GM23338 (cell line): Measurements from ENCODE around the gene INAFM1. TPM values are rescaled to one million over a fixed set of nuclear protein-coding genes. Genes with fewer than 3 reads are reported as not detected.

Experiments
- ATAC-seq: fragments of 200-7000 bp; cut with Tn5 transposase; 3 replicates; pipeline ENCODE4 v1.9.1; 2020
- DNase-seq: peaks from one replicate; pipeline ENCODE4 v3.0.0-alpha.2; 2015; ENCODE audit warnings: low spot score
- H2AFZ ChIP-seq: fragments of 200-600 bp; sonication (generic); 2 replicates; pipeline ENCODE4 v1.8.0; 2016; ENCODE audit warnings: antibody characterized with exemption, mild to moderate bottlenecking, moderate library complexity
- H3F3A ChIP-seq: fragments of 200-600 bp; sonication (generic); replicated peaks from 2 replicates; pipeline ENCODE4 v1.8.0; 2017; ENCODE audit warnings: antibody characterized with exemption, mixed run types, low read depth
- H3K27ac ChIP-seq: fragments of 200-600 bp; sonication (generic); 2 replicates; pipeline ENCODE4 v1.6.1; 2016; ENCODE audit warnings: low read depth
- H3K27me3 ChIP-seq: fragments of 200-600 bp; sonication (generic); 2 replicates; pipeline ENCODE4 v1.8.0; 2016; ENCODE audit warnings: mild to moderate bottlenecking, mixed run types, moderate library complexity; ENCODE audit not compliant: insufficient read depth
- H3K36me3 ChIP-seq: fragments of 200-600 bp; sonication (generic); 2 replicates; pipeline ENCODE4 v1.8.0; 2016; ENCODE audit warnings: mild to moderate bottlenecking; ENCODE audit not compliant: insufficient read depth
- H3K4me1 ChIP-seq: fragments of 200-600 bp; sonication (generic); 2 replicates; pipeline ENCODE4 v1.8.0; 2016; ENCODE audit warnings: mild to moderate bottlenecking, moderate library complexity; ENCODE audit not compliant: insufficient read depth
- H3K4me2 ChIP-seq: fragments of 200-600 bp; sonication (generic); 2 replicates; pipeline ENCODE4 v1.7.1; 2017; ENCODE audit warnings: mixed run types
- H3K4me3 ChIP-seq: fragments of 200-600 bp; sonication (generic); 2 replicates; pipeline ENCODE4 v1.6.1; 2016; ENCODE audit warnings: mixed run types
- H3K79me2 ChIP-seq: fragments of 200-600 bp; sonication (generic); replicated peaks from 2 replicates; pipeline ENCODE4 v1.8.0; 2017; ENCODE audit warnings: mild to moderate bottlenecking; ENCODE audit not compliant: insufficient read depth
- H3K9me2 ChIP-seq: fragments of 200-600 bp; sonication (generic); 2 replicates; pipeline ENCODE4 v1.8.0; 2017; ENCODE audit not compliant: insufficient read depth
- H4K20me1 ChIP-seq: fragments of 200-600 bp; sonication (generic); replicated peaks from 2 replicates; pipeline ENCODE4 v1.8.0; 2017; ENCODE audit warnings: mild to moderate bottlenecking; ENCODE audit not compliant: insufficient read depth
- H3K27ac Mint-ChIP-seq: 2 replicates; pipeline ENCODE4 v1.8.0; 2020; ENCODE audit warnings: inconsistent platforms, mild to moderate bottlenecking, moderate library complexity, mixed read lengths
- H3K27me3 Mint-ChIP-seq: 3 replicates; pipeline ENCODE4 v1.8.0; 2022; ENCODE audit warnings: low read depth, mild to moderate bottlenecking, moderate library complexity, mixed read lengths, inconsistent platforms; ENCODE audit not compliant: insufficient read depth, poor library complexity
- H3K36me3 Mint-ChIP-seq: 3 replicates; pipeline ENCODE4 v1.8.0; 2021; ENCODE audit warnings: low read depth, mild to moderate bottlenecking, inconsistent platforms, moderate library complexity, mixed read lengths
- H3K4me1 Mint-ChIP-seq: 3 replicates; pipeline ENCODE4 v1.8.0; 2020; ENCODE audit warnings: mild to moderate bottlenecking, inconsistent platforms, mixed read lengths
- H3K4me3 Mint-ChIP-seq: 3 replicates; pipeline ENCODE4 v1.8.0; 2021; ENCODE audit warnings: moderate library complexity, mild to moderate bottlenecking, inconsistent platforms, mixed read lengths
- H3K9me3 Mint-ChIP-seq: 3 replicates; pipeline ENCODE4 v1.8.0; 2020; ENCODE audit warnings: moderate library complexity, mild to moderate bottlenecking, inconsistent platforms, mixed read lengths
- CREB1 ChIP-seq: fragments of 250-450 bp; sonication (Bioruptor Pico); IDR thresholded peaks from 2 replicates; pipeline ENCODE4 v1.5.0; 2020; ENCODE audit warnings: low read depth, mild to moderate bottlenecking, moderate library complexity
- ETS1 ChIP-seq: IDR thresholded peaks from 2 replicates; pipeline ENCODE4 v1.6.1; 2016; ENCODE audit warnings: antibody characterized with exemption
- EZH2 ChIP-seq: fragments of 200-600 bp; sonication (generic); IDR thresholded peaks from one replicate; pipeline ENCODE4 v1.8.0; 2017; ENCODE audit warnings: antibody characterized with exemption, mild to moderate bottlenecking, low read depth; ENCODE audit not compliant: unreplicated experiment
- EZH2phosphoT487 ChIP-seq: fragments of 200-600 bp; sonication (generic); IDR thresholded peaks from one replicate; pipeline ENCODE4 v1.8.1; 2018; ENCODE audit warnings: antibody characterized with exemption; ENCODE audit not compliant: unreplicated experiment
- JUNB ChIP-seq: IDR thresholded peaks from one replicate; pipeline ENCODE4 v1.6.1; 2016; ENCODE audit warnings: antibody characterized with exemption; ENCODE audit not compliant: unreplicated experiment
- NANOG ChIP-seq: IDR thresholded peaks from 2 replicates; pipeline ENCODE4 v1.6.1; 2016; ENCODE audit warnings: antibody characterized with exemption, borderline replicate concordance
- POLR2AphosphoS5 ChIP-seq: IDR thresholded peaks from 2 replicates; pipeline ENCODE4 v1.6.1; 2016; ENCODE audit warnings: antibody characterized with exemption, low read depth
- STAT1 ChIP-seq: IDR thresholded peaks from one replicate; pipeline ENCODE4 v1.6.1; 2016; ENCODE audit warnings: antibody characterized with exemption; ENCODE audit not compliant: unreplicated experiment
- ZNF114 ChIP-seq: fragments of 250-450 bp; sonication (Bioruptor Pico); IDR thresholded peaks from 2 replicates; pipeline ENCODE4 v1.5.0; 2020; ENCODE audit warnings: mild to moderate bottlenecking, moderate library complexity
- ZNF331 ChIP-seq: fragments of 250-450 bp; sonication (Bioruptor Pico); IDR thresholded peaks from 2 replicates; pipeline ENCODE4 v1.5.0; 2020; ENCODE audit warnings: low read depth, mild to moderate bottlenecking, moderate library complexity
- polyA plus RNA-seq: library from polyadenylated mRNA; unstranded; fragments of >200 nt; fragmentation: Nextera tagmentation; extraction: Ambion mirVana; gene quantifications from 2 replicates; pipeline ENCODE4 v1.2.1, GENCODE V29; 2016
- total RNA-seq: library from RNA; depleted of rRNA; stranded (reverse); fragments of >200 nt; shearing (Covaris generic); gene quantifications from 2 replicates; pipeline ENCODE4 v1.2.3, GENCODE V29; 2014
- TF ChIP-seq, protein P1 (sequence below): fragments of 250-450 bp; sonication (Bioruptor Pico); IDR thresholded peaks from 2 replicates; pipeline ENCODE4 v1.5.0; 2020; ENCODE audit warnings: mild to moderate bottlenecking, moderate library complexity
- TF ChIP-seq, protein P2 (sequence below): IDR thresholded peaks from one replicate; pipeline ENCODE4 v1.6.1; 2018; ENCODE audit warnings: antibody characterized with exemption; ENCODE audit not compliant: unreplicated experiment
- TF ChIP-seq, protein P3 (sequence below), 2 experiments: fragments of 200-600 bp in 1 of 2; sonication (generic) in 1 of 2; conservative IDR thresholded peaks; 2 replicates each; pipeline versions ENCODE4 v1.5.1 to v1.6.1; 2016 to 2017; ENCODE audit warnings: antibody characterized with exemption in 2 of 2, low read depth in 2 of 2, mild to moderate bottlenecking in 2 of 2, moderate library complexity in 1 of 2

The INAFM1 gene
- total and polyA plus RNA-seq, 2 experiments from 2014 or later, result 2.9 to 10.2 TPM

DNA sequence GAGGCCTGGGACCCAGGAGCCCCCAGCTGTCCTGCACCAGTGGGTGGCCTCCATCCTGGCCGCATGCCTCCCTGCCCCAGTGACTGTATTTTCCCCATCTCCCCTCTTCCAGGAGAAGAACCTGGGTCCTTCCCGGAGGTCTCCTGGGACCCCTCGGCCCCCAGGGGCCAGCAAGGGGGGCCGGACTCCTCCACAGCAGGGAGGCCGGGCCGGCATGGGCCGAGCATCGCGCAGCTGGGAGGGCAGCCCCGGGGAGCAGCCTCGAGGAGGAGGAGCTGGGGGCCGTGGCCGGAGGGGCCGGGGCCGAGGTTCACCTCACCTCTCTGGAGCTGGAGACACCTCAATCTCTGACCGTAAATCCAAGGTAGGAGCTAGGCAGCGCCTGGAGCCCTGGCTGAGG, 14.2 kb upstream of the INAFM1 start:
- DNase-seq (no peak), ATAC-seq (no peak)
- Histone ChIP-seq H3K79me2 (peaks cover 15% of the 10 kb centered on the region), H3K4me2 (no peak overlapping the region), H3K27me3 (no peaks in the 10 kb centered on the region), H3K4me1 (peaks cover 10% of the 10 kb centered on the region; the same call in 1 of the 2 replicates), H3K36me3 (peaks cover 8% of the 10 kb centered on the region), H3K9me2 (no peaks in the 10 kb centered on the region), H3F3A (peaks cover 17% of the 10 kb centered on the region; the same call in 1 of the 2 replicates), H2AFZ (no peak overlapping the region), H4K20me1 (no peaks in the 10 kb centered on the region; the same call in 1 of the 2 replicates), H3K27ac (no peak overlapping the region), H3K4me3 (no peak overlapping the region)
- H3K36me3 Mint-ChIP-seq, result peaks cover 61% of the 10 kb centered on the region
- no peak overlapping the region for H3K27ac Mint-ChIP-seq
- H3K9me3 Mint-ChIP-seq, result no peaks in the 10 kb centered on the region; the same call in 1 of the 3 replicates
- H3K27me3 Mint-ChIP-seq, result peaks cover 16% of the 10 kb centered on the region
- peaks cover 16% of the 10 kb centered on the region for H3K4me1 Mint-ChIP-seq
- TF ChIP-seq, protein P1, sequence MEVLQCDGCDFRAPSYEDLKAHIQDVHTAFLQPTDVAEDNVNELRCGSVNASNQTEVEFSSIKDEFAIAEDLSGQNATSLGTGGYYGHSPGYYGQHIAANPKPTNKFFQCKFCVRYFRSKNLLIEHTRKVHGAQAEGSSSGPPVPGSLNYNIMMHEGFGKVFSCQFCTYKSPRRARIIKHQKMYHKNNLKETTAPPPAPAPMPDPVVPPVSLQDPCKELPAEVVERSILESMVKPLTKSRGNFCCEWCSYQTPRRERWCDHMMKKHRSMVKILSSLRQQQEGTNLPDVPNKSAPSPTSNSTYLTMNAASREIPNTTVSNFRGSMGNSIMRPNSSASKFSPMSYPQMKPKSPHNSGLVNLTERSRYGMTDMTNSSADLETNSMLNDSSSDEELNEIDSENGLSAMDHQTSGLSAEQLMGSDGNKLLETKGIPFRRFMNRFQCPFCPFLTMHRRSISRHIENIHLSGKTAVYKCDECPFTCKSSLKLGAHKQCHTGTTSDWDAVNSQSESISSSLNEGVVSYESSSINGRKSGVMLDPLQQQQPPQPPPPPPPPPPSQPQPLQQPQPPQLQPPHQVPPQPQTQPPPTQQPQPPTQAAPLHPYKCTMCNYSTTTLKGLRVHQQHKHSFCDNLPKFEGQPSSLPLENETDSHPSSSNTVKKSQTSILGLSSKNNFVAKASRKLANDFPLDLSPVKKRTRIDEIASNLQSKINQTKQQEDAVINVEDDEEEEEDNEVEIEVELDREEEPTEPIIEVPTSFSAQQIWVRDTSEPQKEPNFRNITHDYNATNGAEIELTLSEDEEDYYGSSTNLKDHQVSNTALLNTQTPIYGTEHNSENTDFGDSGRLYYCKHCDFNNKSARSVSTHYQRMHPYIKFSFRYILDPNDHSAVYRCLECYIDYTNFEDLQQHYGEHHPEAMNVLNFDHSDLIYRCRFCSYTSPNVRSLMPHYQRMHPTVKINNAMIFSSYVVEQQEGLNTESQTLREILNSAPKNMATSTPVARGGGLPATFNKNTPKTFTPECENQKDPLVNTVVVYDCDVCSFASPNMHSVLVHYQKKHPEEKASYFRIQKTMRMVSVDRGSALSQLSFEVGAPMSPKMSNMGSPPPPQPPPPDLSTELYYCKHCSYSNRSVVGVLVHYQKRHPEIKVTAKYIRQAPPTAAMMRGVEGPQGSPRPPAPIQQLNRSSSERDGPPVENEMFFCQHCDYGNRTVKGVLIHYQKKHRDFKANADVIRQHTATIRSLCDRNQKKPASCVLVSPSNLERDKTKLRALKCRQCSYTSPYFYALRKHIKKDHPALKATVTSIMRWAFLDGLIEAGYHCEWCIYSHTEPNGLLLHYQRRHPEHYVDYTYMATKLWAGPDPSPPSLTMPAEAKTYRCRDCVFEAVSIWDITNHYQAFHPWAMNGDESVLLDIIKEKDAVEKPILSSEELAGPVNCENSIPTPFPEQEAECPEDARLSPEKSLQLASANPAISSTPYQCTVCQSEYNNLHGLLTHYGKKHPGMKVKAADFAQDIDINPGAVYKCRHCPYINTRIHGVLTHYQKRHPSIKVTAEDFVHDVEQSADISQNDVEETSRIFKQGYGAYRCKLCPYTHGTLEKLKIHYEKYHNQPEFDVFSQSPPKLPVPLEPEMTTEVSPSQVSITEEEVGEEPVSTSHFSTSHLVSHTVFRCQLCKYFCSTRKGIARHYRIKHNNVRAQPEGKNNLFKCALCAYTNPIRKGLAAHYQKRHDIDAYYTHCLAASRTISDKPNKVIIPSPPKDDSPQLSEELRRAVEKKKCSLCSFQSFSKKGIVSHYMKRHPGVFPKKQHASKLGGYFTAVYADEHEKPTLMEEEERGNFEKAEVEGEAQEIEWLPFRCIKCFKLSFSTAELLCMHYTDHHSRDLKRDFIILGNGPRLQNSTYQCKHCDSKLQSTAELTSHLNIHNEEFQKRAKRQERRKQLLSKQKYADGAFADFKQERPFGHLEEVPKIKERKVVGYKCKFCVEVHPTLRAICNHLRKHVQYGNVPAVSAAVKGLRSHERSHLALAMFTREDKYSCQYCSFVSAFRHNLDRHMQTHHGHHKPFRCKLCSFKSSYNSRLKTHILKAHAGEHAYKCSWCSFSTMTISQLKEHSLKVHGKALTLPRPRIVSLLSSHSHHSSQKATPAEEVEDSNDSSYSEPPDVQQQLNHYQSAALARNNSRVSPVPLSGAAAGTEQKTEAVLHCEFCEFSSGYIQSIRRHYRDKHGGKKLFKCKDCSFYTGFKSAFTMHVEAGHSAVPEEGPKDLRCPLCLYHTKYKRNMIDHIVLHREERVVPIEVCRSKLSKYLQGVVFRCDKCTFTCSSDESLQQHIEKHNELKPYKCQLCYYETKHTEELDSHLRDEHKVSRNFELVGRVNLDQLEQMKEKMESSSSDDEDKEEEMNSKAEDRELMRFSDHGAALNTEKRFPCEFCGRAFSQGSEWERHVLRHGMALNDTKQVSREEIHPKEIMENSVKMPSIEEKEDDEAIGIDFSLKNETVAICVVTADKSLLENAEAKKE, result no peak
- TF ChIP-seq STAT1, result no peak
- TF ChIP-seq JUNB, result no peak
- no peak for TF ChIP-seq NANOG
- TF ChIP-seq, protein P2, sequence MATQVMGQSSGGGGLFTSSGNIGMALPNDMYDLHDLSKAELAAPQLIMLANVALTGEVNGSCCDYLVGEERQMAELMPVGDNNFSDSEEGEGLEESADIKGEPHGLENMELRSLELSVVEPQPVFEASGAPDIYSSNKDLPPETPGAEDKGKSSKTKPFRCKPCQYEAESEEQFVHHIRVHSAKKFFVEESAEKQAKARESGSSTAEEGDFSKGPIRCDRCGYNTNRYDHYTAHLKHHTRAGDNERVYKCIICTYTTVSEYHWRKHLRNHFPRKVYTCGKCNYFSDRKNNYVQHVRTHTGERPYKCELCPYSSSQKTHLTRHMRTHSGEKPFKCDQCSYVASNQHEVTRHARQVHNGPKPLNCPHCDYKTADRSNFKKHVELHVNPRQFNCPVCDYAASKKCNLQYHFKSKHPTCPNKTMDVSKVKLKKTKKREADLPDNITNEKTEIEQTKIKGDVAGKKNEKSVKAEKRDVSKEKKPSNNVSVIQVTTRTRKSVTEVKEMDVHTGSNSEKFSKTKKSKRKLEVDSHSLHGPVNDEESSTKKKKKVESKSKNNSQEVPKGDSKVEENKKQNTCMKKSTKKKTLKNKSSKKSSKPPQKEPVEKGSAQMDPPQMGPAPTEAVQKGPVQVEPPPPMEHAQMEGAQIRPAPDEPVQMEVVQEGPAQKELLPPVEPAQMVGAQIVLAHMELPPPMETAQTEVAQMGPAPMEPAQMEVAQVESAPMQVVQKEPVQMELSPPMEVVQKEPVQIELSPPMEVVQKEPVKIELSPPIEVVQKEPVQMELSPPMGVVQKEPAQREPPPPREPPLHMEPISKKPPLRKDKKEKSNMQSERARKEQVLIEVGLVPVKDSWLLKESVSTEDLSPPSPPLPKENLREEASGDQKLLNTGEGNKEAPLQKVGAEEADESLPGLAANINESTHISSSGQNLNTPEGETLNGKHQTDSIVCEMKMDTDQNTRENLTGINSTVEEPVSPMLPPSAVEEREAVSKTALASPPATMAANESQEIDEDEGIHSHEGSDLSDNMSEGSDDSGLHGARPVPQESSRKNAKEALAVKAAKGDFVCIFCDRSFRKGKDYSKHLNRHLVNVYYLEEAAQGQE, result no peak
- TF ChIP-seq POLR2AphosphoS5, result no peak
- TF ChIP-seq EZH2phosphoT487, result no peak
- no peak for TF ChIP-seq ETS1
- TF ChIP-seq CREB1 (CRISPR knock-in tag), result no peak
- no peak for TF ChIP-seq EZH2
- TF ChIP-seq ZNF114 (CRISPR knock-in tag), result no peak
- TF ChIP-seq, protein P3, sequence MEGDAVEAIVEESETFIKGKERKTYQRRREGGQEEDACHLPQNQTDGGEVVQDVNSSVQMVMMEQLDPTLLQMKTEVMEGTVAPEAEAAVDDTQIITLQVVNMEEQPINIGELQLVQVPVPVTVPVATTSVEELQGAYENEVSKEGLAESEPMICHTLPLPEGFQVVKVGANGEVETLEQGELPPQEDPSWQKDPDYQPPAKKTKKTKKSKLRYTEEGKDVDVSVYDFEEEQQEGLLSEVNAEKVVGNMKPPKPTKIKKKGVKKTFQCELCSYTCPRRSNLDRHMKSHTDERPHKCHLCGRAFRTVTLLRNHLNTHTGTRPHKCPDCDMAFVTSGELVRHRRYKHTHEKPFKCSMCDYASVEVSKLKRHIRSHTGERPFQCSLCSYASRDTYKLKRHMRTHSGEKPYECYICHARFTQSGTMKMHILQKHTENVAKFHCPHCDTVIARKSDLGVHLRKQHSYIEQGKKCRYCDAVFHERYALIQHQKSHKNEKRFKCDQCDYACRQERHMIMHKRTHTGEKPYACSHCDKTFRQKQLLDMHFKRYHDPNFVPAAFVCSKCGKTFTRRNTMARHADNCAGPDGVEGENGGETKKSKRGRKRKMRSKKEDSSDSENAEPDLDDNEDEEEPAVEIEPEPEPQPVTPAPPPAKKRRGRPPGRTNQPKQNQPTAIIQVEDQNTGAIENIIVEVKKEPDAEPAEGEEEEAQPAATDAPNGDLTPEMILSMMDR (conservative IDR thresholded peaks at IDR 0.05; ENCODE audit: low read depth in 2 of 2), result no peak
- TF ChIP-seq ZNF331 (CRISPR knock-in tag), result no peak
- no peak overlapping the region for H3K4me3 Mint-ChIP-seq
